Activated CD8-positive, alpha-beta memory T cell treated with anti-CD3 and anti-CD28 coated beads, Interleukin-2, amount 10 ng/mL, durations not matched to agents 7 days and 5 days (primary cell): ENCODE data around the gene STT3B. TPM values are rescaled to one million over a fixed set of nuclear protein-coding genes. Genes with fewer than 3 reads are reported as not detected.
A peak's percentile ranks its signal among the peaks of the same experiment; 100 is the strongest.

Experiments used
- ATAC-seq: fragments of 150-1000 bp; cut with Tn5 transposase; one replicate; pipeline ENCODE4 v1.10.0; 2021; ENCODE audit warnings: moderate library complexity
- CTCF ChIA-PET: fragments of 350-600 bp; sonication (Branson Sonifier 250); formaldehyde crosslinking; loops from one replicate; lab custom pipeline; 2021; ENCODE audit warnings: antibody characterized with exemption; lab: Charles Lee
- DNase-seq: peaks from one replicate; pipeline ENCODE4 v3.0.0-alpha.2; 2020
- H3K27ac Mint-ChIP-seq: one replicate; pipeline ENCODE4 v1.8.0; 2021; ENCODE audit warnings: mild to moderate bottlenecking, mixed read lengths
- H3K27me3 Mint-ChIP-seq: one replicate; pipeline ENCODE4 v1.8.0; 2021; ENCODE audit warnings: mixed read lengths
- H3K36me3 Mint-ChIP-seq: one replicate; pipeline ENCODE4 v1.8.0; 2021; ENCODE audit warnings: mild to moderate bottlenecking, mixed read lengths
- H3K4me1 Mint-ChIP-seq: one replicate; pipeline ENCODE4 v1.8.0; 2021; ENCODE audit warnings: mixed read lengths
- H3K4me3 Mint-ChIP-seq: one replicate; pipeline ENCODE4 v1.8.0; 2021; ENCODE audit warnings: mild to moderate bottlenecking, moderate library complexity, mixed read lengths
- H3K9me3 Mint-ChIP-seq: one replicate; pipeline ENCODE4 v1.8.0; 2022; ENCODE audit warnings: low read depth, mixed read lengths
- total RNA-seq, 2 experiments: library from RNA; stranded (reverse); gene quantifications; one replicate each; pipeline ENCODE4 v1.2.3, GENCODE V29; 2021

STT3B gene
- total RNA-seq, 2 experiments from 2014 or later, result 90.0 to 126 TPM

DNA sequence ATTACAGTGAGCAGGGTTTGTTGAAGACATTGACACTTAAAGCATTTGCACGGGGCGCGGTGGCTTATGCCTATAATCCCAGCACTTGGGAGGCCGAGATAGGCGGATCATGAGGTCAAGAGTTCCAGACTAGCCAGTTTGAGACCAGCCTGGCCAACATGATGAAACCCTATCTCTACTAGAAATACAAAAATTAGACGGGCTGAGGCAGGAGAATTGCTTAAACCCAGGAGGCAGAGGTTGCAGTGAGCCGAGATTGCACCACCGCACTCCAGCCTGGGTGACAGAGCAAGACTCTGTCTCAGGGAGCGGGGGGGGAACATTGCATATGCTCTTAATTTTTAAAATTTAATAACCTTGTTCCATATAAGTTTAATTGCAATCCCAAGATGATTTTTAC, 11.9 kb downstream of the STT3B start:
- Mint-ChIP-seq H3K9me3 (no peaks in the 10 kb centered on the region), H3K27ac (no peak overlapping the region), H3K36me3 (peaks cover 17% of the 10 kb centered on the region), H3K4me1 (peaks cover 46% of the 10 kb centered on the region), H3K4me3 (no peak overlapping the region), H3K27me3 (no peaks in the 10 kb centered on the region)
- DNase-seq, result no peak
- CTCF ChIA-PET, result interaction anchor here (1.1 kb wide), 1 partner anchor 381 kb away, joined by 3 read pairs; no protein-coding TSS in a partner anchor
- ATAC-seq, result no peak

- H3K9me3 Mint-ChIP-seq, result no peaks in the 10 kb centered on the region
- peaks cover 11% of the 10 kb centered on the region for H3K36me3 Mint-ChIP-seq
- H3K4me3 Mint-ChIP-seq, result no peak overlapping the region
- peaks cover 47% of the 10 kb centered on the region for H3K4me1 Mint-ChIP-seq
- H3K27ac Mint-ChIP-seq, result no peak overlapping the region
- DNase-seq (no peak), ATAC-seq (no peak)
- H3K27me3 Mint-ChIP-seq, result no peaks in the 10 kb centered on the region
- CTCF ChIA-PET, result interaction anchor here (1.0 kb wide), 1 partner anchor 13 kb away, joined by 4 read pairs; the partner anchor contains the start of gene STT3B
Measured at GRCh38 chr3:31546162-31546561, 13.4 kb downstream of the STT3B start.

DNA sequence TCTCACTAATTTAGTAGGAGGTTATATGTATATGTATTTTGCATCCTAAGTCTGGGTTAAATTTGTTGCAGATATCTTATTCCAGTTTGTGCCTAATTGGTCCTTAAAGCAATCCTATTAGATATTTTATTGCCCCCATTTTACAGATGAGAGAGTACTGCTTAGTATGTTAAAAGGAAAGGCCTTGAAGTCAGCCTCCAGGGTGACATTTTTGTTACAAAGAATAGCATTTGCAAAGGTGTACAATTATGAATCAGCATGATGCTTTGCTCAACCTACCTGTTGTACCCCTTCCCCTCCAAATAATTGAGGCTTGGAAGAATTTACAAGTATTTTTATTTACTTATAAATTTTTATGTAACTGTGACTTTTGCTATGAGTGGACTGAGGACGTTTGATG, 14.0 kb downstream of the STT3B start:
- no peak overlapping the region for H3K4me3 Mint-ChIP-seq
- peaks cover 52% of the 10 kb centered on the region for H3K4me1 Mint-ChIP-seq
- no peak for ATAC-seq
- peaks cover 9% of the 10 kb centered on the region for H3K36me3 Mint-ChIP-seq
- no peaks in the 10 kb centered on the region for H3K27me3 Mint-ChIP-seq
- CTCF ChIA-PET, result no interaction called here
- no peak overlapping the region for H3K27ac Mint-ChIP-seq
- H3K9me3 Mint-ChIP-seq, result no peaks in the 10 kb centered on the region
- DNase-seq, result no peak

- peaks cover 2% of the 10 kb centered on the region for H3K9me3 Mint-ChIP-seq
- ATAC-seq (peak; percentile 45), DNase-seq (no peak)
- H3K36me3 Mint-ChIP-seq, result peaks cover 14% of the 10 kb centered on the region
- H3K27me3 Mint-ChIP-seq, result no peaks in the 10 kb centered on the region
- H3K4me1 Mint-ChIP-seq, result peaks cover 50% of the 10 kb centered on the region
- CTCF ChIA-PET, result interaction anchor here (0.8 to 1.5 kb wide), 9 partner anchors 11 to 206 kb away, joined by 3 to 9 read pairs (median 3); partner anchors contain the start of gene STT3B
- no peak overlapping the region for H3K4me3 Mint-ChIP-seq
- no peak overlapping the region for H3K27ac Mint-ChIP-seq
Measured at GRCh38 chr3:31550452-31551251, 17.9 kb downstream of the STT3B start.

GRCh38 chr3:31551646-31552045, 18.9 kb downstream of the STT3B start:
- DNase-seq (no peak), ATAC-seq (no peak)
- H3K36me3 Mint-ChIP-seq, result peaks cover 21% of the 10 kb centered on the region
- H3K27me3 Mint-ChIP-seq, result no peaks in the 10 kb centered on the region
- no peak overlapping the region for H3K4me3 Mint-ChIP-seq
- peaks cover 2% of the 10 kb centered on the region for H3K9me3 Mint-ChIP-seq
- no peak overlapping the region for H3K27ac Mint-ChIP-seq
- peaks cover 43% of the 10 kb centered on the region for H3K4me1 Mint-ChIP-seq
- CTCF ChIA-PET, result interaction anchor here (1.0 to 1.7 kb wide), 2 partner anchors 12 to 217 kb away, joined by 4 read pairs; no protein-coding TSS in a partner anchor

GRCh38 chr3:31552103-31552502, 19.4 kb downstream of the STT3B start:
- DNase-seq (no peak), ATAC-seq (no peak)
- Mint-ChIP-seq H3K4me3 (no peak overlapping the region), H3K9me3 (peaks cover 4% of the 10 kb centered on the region), H3K27me3 (no peaks in the 10 kb centered on the region), H3K4me1 (peaks cover 40% of the 10 kb centered on the region), H3K36me3 (peaks cover 23% of the 10 kb centered on the region), H3K27ac (no peak overlapping the region)
- CTCF ChIA-PET, result interaction anchor here (1.7 kb wide), 1 partner anchor 216 kb away, joined by 4 read pairs; no protein-coding TSS in a partner anchor

DNA sequence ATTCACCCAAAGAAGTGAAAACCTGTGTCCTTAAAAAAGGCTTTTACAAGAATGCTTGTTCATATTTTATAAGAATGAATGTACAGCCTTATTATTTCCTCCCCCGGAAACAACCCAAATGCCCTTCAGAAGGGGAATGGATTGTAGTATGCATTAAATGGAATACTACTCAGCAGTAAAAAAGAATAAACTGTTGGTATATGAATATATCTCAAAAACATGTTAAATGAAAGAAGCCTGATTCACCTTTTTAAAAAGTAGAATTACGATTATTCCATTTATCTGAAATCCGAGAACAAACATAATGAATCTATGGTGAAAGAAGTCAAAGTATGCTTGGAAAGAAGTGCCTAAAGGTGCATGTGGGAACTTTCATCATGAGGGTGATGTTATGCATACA, 20.5 kb downstream of the STT3B start:
- no peak for ATAC-seq
- CTCF ChIA-PET, result interaction anchor here (0.9 kb wide), 1 partner anchor 109 kb away, joined by 4 read pairs; no protein-coding TSS in a partner anchor
- Mint-ChIP-seq H3K9me3 (peaks cover 4% of the 10 kb centered on the region), H3K36me3 (peaks cover 30% of the 10 kb centered on the region), H3K4me3 (no peak overlapping the region), H3K4me1 (peaks cover 33% of the 10 kb centered on the region), H3K27ac (no peak overlapping the region), H3K27me3 (no peaks in the 10 kb centered on the region)
- no peak for DNase-seq

GRCh38 chr3:31555204-31555603, 22.5 kb downstream of the STT3B start:
- H3K27me3 Mint-ChIP-seq, result no peaks in the 10 kb centered on the region
- H3K27ac Mint-ChIP-seq, result no peak overlapping the region
- peaks cover 6% of the 10 kb centered on the region for H3K9me3 Mint-ChIP-seq
- DNase-seq (no peak), ATAC-seq (no peak)
- peaks cover 47% of the 10 kb centered on the region for H3K36me3 Mint-ChIP-seq
- H3K4me3 Mint-ChIP-seq, result no peak overlapping the region
- peaks cover 47% of the 10 kb centered on the region for H3K4me1 Mint-ChIP-seq
- CTCF ChIA-PET, result interaction anchor here (1.2 kb wide), 1 partner anchor 207 kb away, joined by 3 read pairs; no protein-coding TSS in a partner anchor

DNA sequence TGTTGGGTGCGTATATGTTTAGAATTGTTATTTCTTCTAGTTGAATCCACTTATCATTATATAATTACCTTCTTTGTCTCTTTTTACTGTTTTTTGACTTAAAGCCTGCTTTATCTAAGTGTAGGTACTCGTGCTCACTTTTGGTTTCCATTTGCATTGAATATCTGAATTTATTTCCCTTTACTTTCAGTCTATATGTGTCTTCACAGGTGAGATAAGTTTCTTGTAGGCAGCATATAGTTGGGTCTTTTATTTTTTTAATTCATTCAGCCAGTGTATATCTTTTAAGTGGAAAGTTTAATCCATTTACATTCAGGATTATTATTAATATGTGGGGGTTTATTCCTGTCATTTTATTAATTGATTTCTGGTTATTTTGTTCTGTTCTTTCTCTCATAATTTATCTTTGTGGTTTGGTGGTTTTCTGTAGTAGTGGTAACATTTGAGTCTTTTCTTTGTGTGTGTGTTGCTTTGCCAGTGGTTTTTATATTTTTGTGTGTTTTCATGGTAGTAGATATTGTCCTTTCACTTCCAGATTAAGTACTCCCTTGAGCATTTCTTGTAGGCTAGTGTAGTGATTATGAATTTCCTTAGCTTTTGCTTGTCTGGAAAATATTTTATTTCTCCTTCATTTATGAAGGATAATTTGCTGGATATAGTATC, 27.3 kb downstream of the STT3B start:
- peaks cover 49% of the 10 kb centered on the region for H3K36me3 Mint-ChIP-seq
- peaks cover 8% of the 10 kb centered on the region for H3K9me3 Mint-ChIP-seq
- H3K4me3 Mint-ChIP-seq, result peak overlapping the region; percentile 20
- peaks cover 56% of the 10 kb centered on the region for H3K4me1 Mint-ChIP-seq
- peak; percentile 60 for ATAC-seq
- DNase-seq, result no peak
- H3K27ac Mint-ChIP-seq, result peak overlapping the region; percentile 47
- CTCF ChIA-PET, result no interaction called here
- no peaks in the 10 kb centered on the region for H3K27me3 Mint-ChIP-seq

GRCh38 chr3:31561891-31562290, 29.2 kb downstream of the STT3B start:
- no peaks in the 10 kb centered on the region for H3K27me3 Mint-ChIP-seq
- H3K4me3 Mint-ChIP-seq, result no peak overlapping the region
- H3K27ac Mint-ChIP-seq, result no peak overlapping the region
- peaks cover 6% of the 10 kb centered on the region for H3K9me3 Mint-ChIP-seq
- peaks cover 66% of the 10 kb centered on the region for H3K4me1 Mint-ChIP-seq
- ATAC-seq (no peak), DNase-seq (no peak)
- CTCF ChIA-PET, result interaction anchor here (1.3 to 1.4 kb wide), 2 partner anchors 26 to 207 kb away, joined by 3 to 4 read pairs; no protein-coding TSS in a partner anchor
- H3K36me3 Mint-ChIP-seq, result peaks cover 38% of the 10 kb centered on the region

- Mint-ChIP-seq H3K4me3 (no peak overlapping the region), H3K36me3 (peaks cover 36% of the 10 kb centered on the region), H3K27ac (no peak overlapping the region), H3K4me1 (peaks cover 70% of the 10 kb centered on the region), H3K9me3 (peaks cover 6% of the 10 kb centered on the region), H3K27me3 (no peaks in the 10 kb centered on the region)
- peak; percentile 45 for ATAC-seq
- CTCF ChIA-PET, result interaction anchor here (1.3 to 1.4 kb wide), 2 partner anchors 27 to 206 kb away, joined by 3 to 4 read pairs; no protein-coding TSS in a partner anchor
- DNase-seq, result peak; percentile 45
Measured at GRCh38 chr3:31562525-31562924, 29.8 kb downstream of the STT3B start.

DNA sequence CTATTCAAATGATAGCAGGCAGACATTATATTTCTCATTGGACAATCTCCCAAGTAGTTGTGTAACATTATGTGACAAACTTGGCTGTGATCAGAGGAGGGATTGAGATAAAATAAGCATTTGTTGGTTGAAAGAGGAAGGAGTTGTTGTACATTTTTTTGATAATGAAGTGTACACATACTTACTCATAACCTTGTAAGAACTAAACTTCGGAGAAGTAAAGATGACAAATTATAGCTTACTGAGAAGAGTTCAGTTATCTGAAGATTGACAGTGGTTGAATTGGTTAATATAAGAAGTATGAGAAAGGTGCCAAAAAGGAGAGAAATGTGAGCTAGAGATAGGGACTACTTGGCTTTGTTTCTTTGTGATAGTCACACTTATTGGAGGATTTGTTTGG, 32.6 kb downstream of the STT3B start:
- no peak overlapping the region for H3K4me3 Mint-ChIP-seq
- ATAC-seq (no peak), DNase-seq (no peak)
- H3K9me3 Mint-ChIP-seq, result peaks cover 4% of the 10 kb centered on the region
- H3K27ac Mint-ChIP-seq, result no peak overlapping the region
- H3K36me3 Mint-ChIP-seq, result peaks cover 21% of the 10 kb centered on the region
- H3K4me1 Mint-ChIP-seq, result peaks cover 61% of the 10 kb centered on the region
- CTCF ChIA-PET, result no interaction called here
- H3K27me3 Mint-ChIP-seq, result no peaks in the 10 kb centered on the region

DNA sequence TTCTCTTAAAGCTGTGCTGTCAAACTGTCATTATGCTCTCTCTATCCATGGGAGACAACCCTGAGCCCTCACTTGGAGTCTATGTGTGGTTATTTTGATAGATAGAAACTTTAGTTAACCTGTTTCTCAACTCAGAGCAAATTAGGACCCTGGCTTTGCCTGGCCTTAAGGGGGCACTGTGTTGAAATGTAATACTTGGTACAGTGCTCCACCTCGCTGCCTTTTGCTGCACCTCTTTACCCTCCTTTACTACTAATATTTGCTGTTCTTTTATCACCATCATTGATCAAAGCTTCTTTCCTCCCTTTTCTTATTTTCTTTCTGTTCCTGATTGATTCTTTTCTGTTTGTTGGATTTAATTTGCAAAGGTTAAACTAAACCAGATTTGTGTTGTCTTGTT, 34.3 kb downstream of the STT3B start:
- Mint-ChIP-seq H3K27ac (no peak overlapping the region), H3K36me3 (peaks cover 15% of the 10 kb centered on the region), H3K4me3 (no peak overlapping the region), H3K27me3 (no peaks in the 10 kb centered on the region), H3K9me3 (no peaks in the 10 kb centered on the region), H3K4me1 (peaks cover 59% of the 10 kb centered on the region)
- DNase-seq (no peak), ATAC-seq (peak; percentile 79)
- CTCF ChIA-PET, result interaction anchor here (1.2 to 1.4 kb wide), 3 partner anchors 9 to 35 kb away, joined by 3 to 8 read pairs (median 3); partner anchors contain the start of gene STT3B
